Naive B cell (primary cell): ENCODE measurements around the gene GRIN2A. TPM values are rescaled to one million over a fixed set of nuclear protein-coding genes. Genes with fewer than 3 reads are reported as not detected.
A peak's percentile ranks its signal among the peaks of the same experiment; 100 is the strongest.
"Not testable (repeated sequence)": the region's sequence is repeated elsewhere in the genome, so short reads cannot be mapped to it uniquely, and the experiment has no call there.

Experiments
- ATAC-seq, 2 donors: fragments of 150-1000 bp; cut with Tn5 transposase; 2 replicates each; pipeline ENCODE4 v1.10.0; 2021; ENCODE audit warnings: low read depth in 2 of 2, mild to moderate bottlenecking in 2 of 2, moderate library complexity in 2 of 2
- DNase-seq: peaks from one replicate; pipeline ENCODE4 v3.0.0; 2022
- H3K27ac Mint-ChIP-seq, 6 donors: one replicate each; pipeline ENCODE4 v1.8.0; 2020 to 2022; ENCODE audit warnings: mild to moderate bottlenecking in 6 of 6, mixed read lengths in 6 of 6, moderate library complexity in 5 of 6, inconsistent platforms in 2 of 6
- H3K27me3 Mint-ChIP-seq, 3 donors: one replicate each; pipeline ENCODE4 v1.8.0; 2021 to 2022; ENCODE audit warnings: mixed read lengths in 3 of 3, mild to moderate bottlenecking in 1 of 3
- H3K36me3 Mint-ChIP-seq, 2 donors: one replicate each; pipeline ENCODE4 v1.8.0; 2020 to 2022; ENCODE audit warnings: mixed read lengths in 2 of 2, inconsistent platforms in 1 of 2, mild to moderate bottlenecking in 1 of 2
- H3K4me1 Mint-ChIP-seq, 3 donors: one replicate each; pipeline ENCODE4 v1.8.0; 2020 to 2022; ENCODE audit warnings: mixed read lengths in 3 of 3, inconsistent platforms in 1 of 3, mild to moderate bottlenecking in 1 of 3, moderate library complexity in 1 of 3
- H3K4me3 Mint-ChIP-seq, 8 donors: one replicate each; pipeline ENCODE4 v1.8.0; 2020 to 2022; ENCODE audit warnings: mild to moderate bottlenecking in 8 of 8, mixed read lengths in 8 of 8, moderate library complexity in 8 of 8, inconsistent platforms in 2 of 8
- H3K9me3 Mint-ChIP-seq, 7 donors: one replicate each; pipeline ENCODE4 v1.8.0; 2020 to 2022; ENCODE audit warnings: mixed read lengths in 7 of 7, mild to moderate bottlenecking in 5 of 7, inconsistent platforms in 2 of 7, moderate library complexity in 1 of 7
- polyA plus RNA-seq, 6 donors: library from polyadenylated mRNA; unstranded; fragments of 300-500 nt; fragmentation: Illumina TruSeq; gene quantifications; one replicate each; pipeline ENCODE4 v1.2.3, GENCODE V29; 2021; ENCODE audit warnings: low read depth in 6 of 6

GRIN2A gene
- polyA plus RNA-seq, 6 donors from 2014 or later: 0.04 to 0.53 (median 0.17) TPM; not detected in 3

DNA sequence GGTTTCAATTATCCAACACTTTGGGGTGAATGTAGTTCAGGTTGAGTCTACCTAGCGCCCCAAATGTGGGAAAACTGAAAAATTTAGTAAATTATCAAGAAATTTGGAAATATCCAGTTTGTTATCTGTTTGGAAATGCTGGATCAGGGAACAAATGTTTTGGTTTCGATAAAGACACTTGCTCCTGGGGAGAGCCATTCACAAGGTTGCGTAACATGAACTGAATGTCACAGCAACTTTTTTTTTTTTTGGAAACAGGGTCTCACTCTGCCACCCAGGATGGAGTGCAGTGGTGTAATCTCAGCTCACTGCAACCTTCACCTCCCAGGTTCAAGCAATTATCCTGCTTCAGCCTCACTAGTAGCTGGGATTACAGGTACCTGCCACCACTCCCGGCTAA lies 286.4 kb downstream of the GRIN2A start:
- Mint-ChIP-seq H3K9me3 (peaks cover 0 to 10% (median 4%) of the 10 kb centered on the region in 7 donors), H3K4me3 (no peak overlapping the region), H3K27me3 (peaks cover 8 to 35% (median 16%) of the 10 kb centered on the region in 3 donors), H3K27ac (no peak overlapping the region), H3K36me3 (no peaks in the 10 kb centered on the region), H3K4me1 (no peaks in the 10 kb centered on the region)
- ATAC-seq: no peak
- no peak for DNase-seq

DNA sequence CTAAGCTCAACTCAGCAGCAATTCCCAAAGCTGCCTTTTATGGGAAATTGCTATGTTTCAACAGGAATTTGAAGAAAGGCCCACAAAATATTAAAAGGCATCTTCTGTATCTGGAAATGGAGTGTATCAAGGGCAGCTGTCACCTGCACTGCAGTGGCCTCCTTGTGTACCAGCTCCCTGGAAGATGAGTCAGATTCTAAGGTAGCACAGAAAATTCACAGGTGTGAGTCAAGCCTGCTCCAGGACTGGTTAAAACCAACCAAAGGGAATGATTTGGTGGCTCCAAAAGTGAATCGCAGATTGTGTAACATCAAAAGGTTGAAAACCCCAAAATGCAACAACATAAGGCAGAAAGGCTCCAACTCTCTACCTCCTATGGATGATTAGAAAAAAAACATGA lies 296.4 kb downstream of the GRIN2A start:
- DNase-seq (no peak), ATAC-seq (no peak)
- H3K4me1 Mint-ChIP-seq: no peaks in the 10 kb centered on the region
- H3K9me3 Mint-ChIP-seq: no peaks in the 10 kb centered on the region
- no peak overlapping the region for H3K4me3 Mint-ChIP-seq
- H3K27me3 Mint-ChIP-seq: peaks cover 6 to 30% (median 22%) of the 10 kb centered on the region in 3 donors
- no peak overlapping the region for H3K27ac Mint-ChIP-seq
- no peaks in the 10 kb centered on the region for H3K36me3 Mint-ChIP-seq

DNA sequence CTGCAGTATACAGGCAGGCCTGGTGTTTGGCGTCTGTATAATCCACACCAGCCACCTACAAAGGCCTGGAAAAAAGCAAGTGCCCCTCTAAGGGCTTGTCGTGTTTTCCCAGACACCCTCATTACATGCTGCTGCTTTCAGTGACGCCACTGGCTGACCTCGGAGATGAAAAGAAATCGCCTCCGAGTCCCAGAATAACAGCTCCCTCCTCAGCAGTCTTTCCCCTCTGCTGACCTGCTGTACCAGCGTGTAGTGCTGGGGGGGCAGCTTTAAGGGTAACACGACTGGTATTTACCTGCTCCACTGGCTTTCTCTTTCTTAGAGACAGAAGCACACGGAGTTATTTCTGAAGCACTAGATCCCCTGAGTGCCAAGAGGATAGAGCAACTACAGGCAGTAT lies 296.8 kb downstream of the GRIN2A start:
- Mint-ChIP-seq H3K36me3 (no peaks in the 10 kb centered on the region), H3K9me3 (no peaks in the 10 kb centered on the region)
- ATAC-seq: no peak

DNA sequence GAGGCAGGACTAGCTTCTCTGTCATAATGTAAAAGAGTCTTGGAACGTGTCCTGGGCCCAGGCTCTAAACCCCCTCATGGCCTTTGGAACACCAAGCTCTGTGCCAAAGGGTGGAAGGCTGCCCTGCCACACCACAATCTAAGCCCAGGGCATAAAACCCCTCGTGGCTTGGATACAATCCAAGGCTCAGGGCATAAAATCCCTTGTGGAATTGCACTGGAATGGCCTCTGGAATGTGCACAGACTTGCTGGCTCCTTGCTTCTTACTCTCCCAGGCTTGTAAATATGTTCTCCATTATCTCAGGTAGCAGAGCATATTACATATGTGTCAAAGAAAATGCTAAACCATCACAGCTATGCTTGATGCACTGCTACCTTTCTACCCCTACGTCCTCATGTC lies 306.2 kb downstream of the GRIN2A start:
- Mint-ChIP-seq H3K27me3 (peaks cover 4 to 19% (median 17%) of the 10 kb centered on the region in 3 donors), H3K27ac (peak overlapping the region in 2 of 6 donors; percentile 15 to 17)
- ATAC-seq: not testable (repeated sequence)

More for the DNA sequence above, 296.8 kb downstream of the GRIN2A start:
- Mint-ChIP-seq H3K27me3 (peaks cover 6 to 34% (median 26%) of the 10 kb centered on the region in 3 donors), H3K27ac (no peak overlapping the region), H3K4me3 (no peak overlapping the region), H3K4me1 (no peaks in the 10 kb centered on the region)
- DNase-seq: no peak

DNA sequence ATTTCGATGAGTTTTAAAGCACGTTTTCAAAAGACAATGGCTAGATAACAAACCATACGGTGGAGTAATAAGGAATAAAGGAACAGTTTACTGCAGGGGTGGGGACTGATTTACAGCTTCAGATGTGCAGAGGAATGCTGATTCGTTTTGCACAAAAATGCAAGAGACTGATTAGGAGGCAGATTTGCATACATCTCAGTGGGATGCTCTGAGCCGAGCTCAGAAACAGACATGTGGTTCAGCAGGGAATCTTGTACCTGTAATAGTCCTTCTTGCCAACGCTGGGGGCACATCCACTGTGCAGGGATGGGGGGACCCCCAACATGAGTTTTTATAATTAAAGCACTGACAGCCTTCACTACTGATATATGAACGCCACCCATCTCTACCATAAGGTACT lies 308.0 kb downstream of the GRIN2A start:
- DNase-seq: no peak
- ATAC-seq: no peak
- Mint-ChIP-seq H3K9me3 (peaks cover 0 to 4% (median 0%) of the 10 kb centered on the region in 7 donors), H3K27ac (no peak overlapping the region), H3K27me3 (peaks cover 8 to 17% (median 11%) of the 10 kb centered on the region in 3 donors), H3K36me3 (no peaks in the 10 kb centered on the region), H3K4me1 (no peaks in the 10 kb centered on the region), H3K4me3 (no peak overlapping the region)

More for the DNA sequence above, 306.2 kb downstream of the GRIN2A start:
- not testable (repeated sequence) for H3K36me3 Mint-ChIP-seq, DNase-seq, H3K4me3 Mint-ChIP-seq, H3K4me1 Mint-ChIP-seq, H3K9me3 Mint-ChIP-seq

DNA sequence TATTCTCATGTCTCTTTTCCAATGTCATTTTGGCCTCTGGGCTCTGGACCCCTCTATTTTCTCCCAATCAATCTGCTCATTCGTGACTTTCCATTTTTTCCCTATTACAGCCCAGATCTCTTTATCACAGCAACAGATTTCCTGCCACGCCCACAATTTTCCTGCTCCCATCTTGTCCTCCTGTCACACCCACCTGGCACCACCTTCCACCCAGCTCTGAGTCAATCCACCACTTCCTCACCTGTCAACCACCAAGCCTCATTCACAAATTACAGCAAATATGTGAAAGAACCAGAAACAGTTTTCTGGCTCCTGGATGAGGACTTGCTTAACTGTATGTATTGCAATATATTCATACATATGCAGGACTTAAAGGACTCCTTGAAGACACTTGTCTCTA lies 311.3 kb downstream of the GRIN2A start:
- Mint-ChIP-seq H3K27me3 (peaks cover 5 to 18% (median 8%) of the 10 kb centered on the region in 3 donors), H3K4me1 (no peaks in the 10 kb centered on the region), H3K36me3 (no peaks in the 10 kb centered on the region), H3K27ac (no peak overlapping the region), H3K9me3 (peaks cover 0 to 4% (median 0%) of the 10 kb centered on the region in 7 donors), H3K4me3 (peak overlapping the region in 1 of 8 donors; percentile 7)
- no peak for ATAC-seq
- no peak for DNase-seq

DNA sequence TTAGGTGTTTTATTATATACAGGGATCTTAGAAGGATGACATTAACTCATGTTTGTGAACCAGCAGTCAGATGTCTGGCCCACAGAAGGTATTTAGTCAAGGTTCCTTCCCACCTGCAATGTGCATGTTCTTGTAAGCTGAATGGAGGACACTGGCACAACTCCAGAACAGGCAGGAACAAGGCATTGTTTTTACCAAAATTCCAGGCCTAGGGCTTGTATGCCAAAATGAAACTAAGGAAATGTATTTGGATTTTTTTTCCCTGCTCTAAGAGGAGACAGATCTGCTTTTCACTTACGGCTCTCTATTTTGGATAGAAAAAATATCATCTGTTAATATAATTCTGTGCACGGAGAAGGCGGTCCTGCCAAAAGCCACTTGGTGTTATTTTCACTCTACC lies 312.5 kb downstream of the GRIN2A start:
- DNase-seq (no peak), ATAC-seq (no peak)
- Mint-ChIP-seq H3K4me3 (no peak overlapping the region), H3K9me3 (peaks cover 0 to 4% (median 0%) of the 10 kb centered on the region in 7 donors), H3K27ac (no peak overlapping the region), H3K36me3 (no peaks in the 10 kb centered on the region), H3K27me3 (peaks cover 5 to 18% (median 8%) of the 10 kb centered on the region in 3 donors), H3K4me1 (no peaks in the 10 kb centered on the region)

DNA sequence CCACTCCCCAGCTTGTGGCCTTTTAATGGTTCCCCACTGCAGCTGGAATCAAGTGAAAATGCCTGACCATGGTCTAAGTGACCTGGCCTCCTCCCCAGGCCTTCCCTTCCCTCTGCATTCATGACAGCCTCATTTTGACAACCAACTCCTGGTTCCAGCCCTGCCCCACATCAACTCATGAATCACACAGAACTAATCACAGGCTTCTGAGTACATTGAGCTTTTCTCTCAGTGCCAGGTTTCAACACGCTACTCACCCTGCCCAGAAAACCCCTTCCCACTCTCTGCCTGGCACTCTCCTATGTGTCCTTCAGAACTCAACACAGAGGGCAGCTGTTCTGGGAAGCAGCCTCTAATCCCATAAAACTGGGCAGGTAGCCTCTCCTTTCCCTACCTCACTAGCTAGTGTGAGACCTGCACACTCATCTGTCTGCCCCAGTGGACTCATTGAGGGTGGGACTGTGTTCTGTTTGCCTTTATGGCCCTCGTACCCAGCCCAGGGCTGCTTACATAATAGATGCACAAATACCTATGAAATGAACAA lies 313.6 kb downstream of the GRIN2A start:
- DNase-seq (no peak), ATAC-seq (no peak)
- H3K27me3 Mint-ChIP-seq: peaks cover 5 to 9% (median 8%) of the 10 kb centered on the region in 3 donors
- peaks cover 0 to 4% (median 0%) of the 10 kb centered on the region in 7 donors for H3K9me3 Mint-ChIP-seq
- no peak overlapping the region for H3K4me3 Mint-ChIP-seq
- H3K27ac Mint-ChIP-seq: no peak overlapping the region
- H3K36me3 Mint-ChIP-seq: no peaks in the 10 kb centered on the region
- no peaks in the 10 kb centered on the region for H3K4me1 Mint-ChIP-seq

DNA sequence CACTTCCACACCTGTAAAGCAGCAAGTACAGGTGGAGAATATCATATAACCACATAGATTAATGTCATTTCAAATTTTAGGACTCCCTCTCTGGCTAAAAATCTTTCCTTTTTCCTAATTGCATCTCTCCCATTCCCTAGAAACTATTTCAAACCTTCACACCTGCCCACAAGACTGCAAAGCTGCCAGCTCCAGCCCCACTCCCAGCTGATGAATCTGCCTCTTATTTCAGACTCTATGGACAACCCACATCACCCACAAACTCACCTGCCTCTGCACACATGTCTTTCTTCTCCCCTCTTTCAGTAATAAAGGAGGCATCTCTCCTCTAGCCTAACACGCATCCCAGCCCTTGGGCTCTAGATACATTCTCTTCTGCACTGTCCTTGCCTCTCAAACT lies 315.1 kb downstream of the GRIN2A start:
- no peak overlapping the region for H3K27ac Mint-ChIP-seq
- H3K36me3 Mint-ChIP-seq: no peaks in the 10 kb centered on the region
- peaks cover 1 to 10% (median 8%) of the 10 kb centered on the region in 3 donors for H3K27me3 Mint-ChIP-seq
- DNase-seq (no peak), ATAC-seq (no peak)
- H3K4me1 Mint-ChIP-seq: no peaks in the 10 kb centered on the region
- H3K9me3 Mint-ChIP-seq: peaks cover 0 to 1% (median 0%) of the 10 kb centered on the region in 7 donors
- no peak overlapping the region for H3K4me3 Mint-ChIP-seq

DNA sequence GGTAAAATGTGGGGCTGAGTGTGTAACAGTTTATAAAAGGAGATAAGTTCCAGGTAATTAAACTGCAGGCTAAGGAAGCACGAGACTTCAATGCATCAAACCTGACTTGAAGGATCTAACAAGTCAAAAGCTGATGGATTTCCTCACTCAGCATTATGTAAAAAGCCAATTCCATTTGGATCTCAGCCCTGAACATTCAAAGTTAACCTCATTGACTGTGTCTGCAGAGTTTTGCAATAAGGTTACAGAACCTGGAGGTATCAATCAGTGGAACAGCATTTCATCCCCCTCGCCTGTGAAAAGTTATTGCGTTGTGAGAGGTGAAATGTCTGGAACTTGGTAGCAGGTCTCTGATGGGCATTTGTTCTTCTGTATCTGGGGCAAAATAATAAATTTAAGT lies 317.8 kb downstream of the GRIN2A start:
- H3K27me3 Mint-ChIP-seq: peaks cover 6 to 10% (median 8%) of the 10 kb centered on the region in 3 donors
- no peak overlapping the region for H3K4me3 Mint-ChIP-seq

DNA sequence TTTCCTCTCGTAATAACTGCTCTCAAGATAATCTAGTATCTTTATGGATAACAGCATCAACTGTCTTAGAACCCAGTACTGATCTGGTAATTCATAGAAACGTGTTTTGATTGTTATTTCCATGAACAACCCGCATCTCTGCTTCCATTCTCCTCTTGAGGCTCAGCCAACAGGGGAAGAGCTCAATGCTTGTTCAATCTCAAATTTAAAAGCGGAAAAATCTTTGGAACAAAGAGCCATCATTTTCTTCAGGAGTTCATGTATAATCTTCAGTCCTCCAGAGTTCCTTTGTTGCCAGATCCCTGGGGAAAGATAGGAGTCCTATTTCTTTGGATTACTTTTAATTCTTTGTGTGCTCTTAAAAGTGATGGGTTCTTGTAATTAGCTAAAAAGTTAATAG lies 319.9 kb downstream of the GRIN2A start:
- Mint-ChIP-seq H3K4me3 (no peak overlapping the region), H3K27ac (no peak overlapping the region), H3K9me3 (peaks cover 0 to 2% (median 0%) of the 10 kb centered on the region in 7 donors), H3K27me3 (peaks cover 6 to 16% (median 14%) of the 10 kb centered on the region in 3 donors), H3K36me3 (no peaks in the 10 kb centered on the region), H3K4me1 (no peaks in the 10 kb centered on the region)
- DNase-seq: no peak
- no peak for ATAC-seq

More for the DNA sequence above, 317.8 kb downstream of the GRIN2A start:
- DNase-seq (no peak), ATAC-seq (no peak)
- H3K27ac Mint-ChIP-seq: no peak overlapping the region
- H3K4me1 Mint-ChIP-seq: no peaks in the 10 kb centered on the region
- H3K9me3 Mint-ChIP-seq: peaks cover 0 to 2% (median 0%) of the 10 kb centered on the region in 7 donors
- H3K36me3 Mint-ChIP-seq: no peaks in the 10 kb centered on the region

DNA sequence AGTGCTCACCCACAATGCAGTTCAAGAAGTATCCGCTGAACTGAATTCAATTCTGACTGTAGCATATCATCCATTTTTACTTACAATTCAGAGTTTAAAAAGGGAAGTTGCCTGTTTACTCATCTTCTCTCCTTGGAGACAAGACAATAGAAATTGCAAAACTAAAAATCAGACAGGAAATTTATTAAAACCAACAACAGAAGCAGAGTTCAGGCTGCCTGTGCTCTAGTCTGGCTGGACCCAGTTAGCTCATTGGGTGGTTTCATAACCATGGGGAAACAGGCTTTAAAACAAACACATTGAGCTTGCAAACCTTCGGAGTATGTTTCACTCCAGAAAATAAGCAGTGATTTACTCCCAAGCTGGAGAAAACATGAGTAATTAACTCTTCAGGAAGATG lies 321.4 kb downstream of the GRIN2A start:
- ATAC-seq: no peak
- peak overlapping the region in 1 of 6 donors; percentile 30 for H3K27ac Mint-ChIP-seq
- peaks cover 0 to 2% (median 0%) of the 10 kb centered on the region in 7 donors for H3K9me3 Mint-ChIP-seq
- H3K4me3 Mint-ChIP-seq: no peak overlapping the region
- H3K36me3 Mint-ChIP-seq: no peaks in the 10 kb centered on the region
- no peaks in the 10 kb centered on the region for H3K4me1 Mint-ChIP-seq
- peaks cover 6 to 16% (median 14%) of the 10 kb centered on the region in 3 donors for H3K27me3 Mint-ChIP-seq
- no peak for DNase-seq

DNA sequence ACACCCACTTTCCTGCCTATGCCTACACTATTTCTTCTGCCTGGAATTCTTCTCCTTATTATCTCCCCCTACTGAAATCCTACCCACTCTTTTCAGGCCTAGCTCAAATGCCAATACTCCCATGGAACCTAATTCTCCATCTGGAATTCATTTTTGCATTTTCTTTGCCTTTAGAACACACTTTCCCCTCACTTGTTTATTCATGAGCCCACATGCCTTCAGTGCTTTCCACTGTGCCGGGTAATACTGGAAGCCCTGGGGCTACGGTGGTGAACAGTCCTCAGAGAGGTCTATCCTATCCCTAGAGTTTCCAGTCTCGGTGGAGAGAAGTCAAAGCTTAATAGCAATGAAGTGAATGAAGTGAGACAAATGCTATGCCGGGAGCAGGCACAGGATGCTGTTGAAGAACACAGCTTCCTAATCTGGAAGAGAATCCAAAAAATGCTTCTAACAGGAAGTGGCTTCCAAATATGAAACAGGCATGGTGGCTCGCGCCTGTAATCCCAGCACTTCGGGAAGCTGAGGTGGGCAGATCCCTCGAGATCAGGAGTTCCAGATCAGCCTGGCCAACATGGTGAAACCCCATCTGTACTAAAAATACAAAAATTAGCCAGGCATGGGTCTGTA lies 322.4 kb downstream of the GRIN2A start:
- H3K27ac Mint-ChIP-seq: no peak overlapping the region
- no peaks in the 10 kb centered on the region for H3K4me1 Mint-ChIP-seq
- H3K4me3 Mint-ChIP-seq: peak overlapping the region in 1 of 8 donors; percentile 3
- H3K9me3 Mint-ChIP-seq: peaks cover 0 to 2% (median 0%) of the 10 kb centered on the region in 7 donors
- peaks cover 6 to 16% (median 14%) of the 10 kb centered on the region in 3 donors for H3K27me3 Mint-ChIP-seq
- no peaks in the 10 kb centered on the region for H3K36me3 Mint-ChIP-seq
- DNase-seq (no peak), ATAC-seq (no peak)

DNA sequence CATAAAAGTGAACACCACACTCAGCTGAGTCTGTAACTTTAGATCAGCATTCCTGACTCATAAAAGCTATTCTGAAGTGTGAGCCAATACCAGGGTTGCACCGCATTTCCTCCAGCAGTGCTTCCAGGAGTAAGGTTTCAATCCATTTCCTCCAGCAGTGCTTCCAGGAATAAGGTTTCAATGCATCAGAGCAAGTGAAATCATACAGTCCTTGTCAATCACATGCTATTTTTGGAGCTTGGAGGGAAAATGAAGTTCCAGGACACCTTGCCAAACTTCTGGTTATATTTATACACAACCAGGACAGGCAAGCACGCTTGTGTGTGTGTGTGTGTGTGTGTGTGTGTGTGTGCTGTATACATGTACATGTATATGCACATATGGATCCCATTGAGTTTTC lies 327.6 kb downstream of the GRIN2A start:
- no peak for DNase-seq
- H3K27ac Mint-ChIP-seq: no peak overlapping the region
- ATAC-seq: no peak
- H3K9me3 Mint-ChIP-seq: peaks cover 0 to 4% (median 0%) of the 10 kb centered on the region in 7 donors
- H3K27me3 Mint-ChIP-seq: peaks cover 12 to 23% (median 14%) of the 10 kb centered on the region in 3 donors
- no peak overlapping the region for H3K4me3 Mint-ChIP-seq
- H3K36me3 Mint-ChIP-seq: no peaks in the 10 kb centered on the region
- no peaks in the 10 kb centered on the region for H3K4me1 Mint-ChIP-seq
